ENCODE results near the gene INSL3. TPM values are rescaled to one million over a fixed set of nuclear protein-coding genes. Genes with fewer than 3 reads are reported as not detected.
"Not testable (repeated sequence)": the region's sequence is repeated elsewhere in the genome, so short reads cannot be mapped to it uniquely, and the experiment has no call there.

INSL3 gene
- polyA plus RNA-seq, 1 donor: 0.18 TPM

DNA sequence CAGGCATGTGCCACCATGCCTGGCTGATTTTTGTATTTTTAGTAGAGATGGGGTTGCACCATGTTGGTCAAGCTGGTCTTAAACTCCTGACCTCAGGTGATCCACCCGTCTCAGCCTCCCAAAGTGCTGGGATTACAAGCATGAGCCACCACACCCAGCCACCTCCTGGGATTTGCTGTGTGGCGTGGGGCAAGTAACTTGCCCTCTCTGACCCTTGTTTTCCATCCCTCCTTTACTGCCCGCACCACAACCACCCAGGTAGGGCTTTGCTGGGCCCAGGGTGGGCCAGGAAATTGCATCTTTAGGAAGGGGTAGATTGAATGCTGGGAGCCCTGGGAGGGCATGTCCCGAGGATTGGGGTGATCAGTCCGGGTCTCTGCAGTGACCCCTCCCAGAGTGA lies 37.6 kb downstream of the INSL3 start:
- DNase-seq: not testable (repeated sequence)

DNA sequence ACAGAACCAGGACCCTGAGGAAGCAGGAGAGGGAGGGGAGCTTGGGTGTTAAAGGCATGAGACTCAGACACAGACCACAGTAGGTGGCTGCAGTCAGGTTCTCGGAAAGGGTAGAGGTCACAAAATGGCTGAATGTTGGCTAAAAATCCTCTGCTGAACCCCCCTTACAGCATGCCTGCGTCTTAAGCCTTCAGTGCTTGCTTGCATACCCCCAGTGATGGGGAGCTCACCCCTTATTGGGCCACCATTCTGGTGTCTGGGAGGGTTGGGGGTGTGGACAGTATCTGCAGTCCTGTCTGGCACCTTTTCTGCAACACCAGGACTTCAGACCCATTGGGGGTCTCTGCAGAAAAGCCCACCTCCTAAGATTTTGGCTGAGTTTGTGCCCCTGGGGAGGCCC lies 40.5 kb downstream of the INSL3 start:
- DNase-seq: no peak

DNA sequence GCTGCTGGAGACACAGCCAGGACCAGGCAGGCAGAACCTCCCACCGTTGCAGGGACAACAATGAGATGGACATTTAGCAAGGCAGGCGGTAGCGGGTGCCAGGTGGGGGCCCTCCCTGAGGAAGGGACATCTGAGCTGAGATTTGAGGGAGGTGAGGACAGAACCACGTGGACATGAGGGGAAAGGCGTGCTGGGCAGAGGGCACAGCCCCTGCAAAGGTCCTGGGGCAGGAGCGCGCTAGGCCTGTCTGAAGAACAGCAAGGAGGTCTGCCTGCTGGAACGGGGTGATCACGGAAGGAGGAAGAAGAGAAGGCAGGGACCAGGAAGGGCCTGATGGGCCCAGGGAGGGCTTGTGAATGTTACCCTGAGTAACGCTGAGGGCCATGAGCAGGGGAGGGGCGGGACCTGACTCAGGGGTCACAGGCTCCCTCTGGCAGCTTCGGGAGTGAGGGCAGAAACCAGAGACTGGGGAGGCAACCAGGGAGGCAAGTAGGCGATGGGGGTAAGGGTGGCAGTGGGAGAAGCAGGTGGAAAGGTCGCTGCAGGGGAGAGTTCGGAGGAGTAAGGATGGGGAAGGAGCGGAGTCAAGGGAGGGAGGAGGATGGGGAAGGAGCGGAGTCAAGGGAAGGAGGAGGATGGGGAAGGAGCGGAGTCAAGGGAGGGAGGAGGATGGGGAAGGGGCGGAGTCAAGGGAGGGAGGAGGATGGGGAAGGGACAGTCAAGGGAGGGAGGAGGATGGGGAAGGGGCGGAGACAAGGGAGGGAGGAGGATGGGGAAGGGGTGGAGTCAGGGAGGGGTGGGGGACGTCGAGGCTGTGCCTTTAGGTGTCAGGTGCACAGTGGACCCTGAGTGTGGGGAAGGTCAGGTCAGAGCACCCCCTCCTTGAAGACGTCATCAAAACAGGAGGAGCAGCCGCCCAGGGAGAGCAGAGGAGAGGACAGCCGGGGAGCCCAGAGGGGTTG lies 42.1 kb downstream of the INSL3 start:
- peak; percentile 55 for DNase-seq

DNA sequence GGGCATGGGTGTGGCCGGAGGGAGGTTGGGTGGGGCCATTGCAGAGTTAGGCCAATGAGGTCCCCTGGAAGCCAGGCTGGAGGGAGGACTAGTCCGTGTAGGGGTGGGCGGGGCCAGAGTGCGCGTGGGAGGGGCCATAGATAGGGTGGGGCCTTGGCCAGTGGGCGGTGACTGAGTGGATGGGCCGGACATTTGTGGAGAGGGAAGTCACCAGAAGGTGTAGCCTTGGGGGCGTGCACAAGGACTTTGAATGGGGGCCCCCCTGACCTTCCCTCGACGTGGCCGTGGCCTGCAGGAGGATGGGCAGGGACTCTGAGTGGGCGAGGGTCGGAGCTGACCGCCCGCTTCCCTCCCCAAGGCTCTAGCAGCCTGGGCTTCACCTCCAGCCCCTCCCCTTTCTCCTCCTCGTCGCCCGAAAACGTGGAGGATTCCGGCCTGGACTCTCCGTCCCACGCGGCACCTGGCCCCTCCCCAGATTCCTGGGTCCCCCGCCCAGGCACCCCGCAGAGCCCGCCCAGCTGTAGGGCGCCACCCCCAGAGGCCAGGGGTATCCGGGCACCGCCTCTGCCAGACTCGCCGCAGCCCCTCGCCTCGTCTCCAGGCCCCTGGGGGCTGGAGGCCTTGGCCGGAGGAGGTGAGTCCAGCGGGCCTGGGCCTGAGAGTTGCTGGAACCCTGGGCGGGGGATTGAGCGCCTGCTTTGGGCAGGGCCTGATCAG lies 42.9 kb downstream of the INSL3 start:
- peak; percentile 27 for DNase-seq

DNA sequence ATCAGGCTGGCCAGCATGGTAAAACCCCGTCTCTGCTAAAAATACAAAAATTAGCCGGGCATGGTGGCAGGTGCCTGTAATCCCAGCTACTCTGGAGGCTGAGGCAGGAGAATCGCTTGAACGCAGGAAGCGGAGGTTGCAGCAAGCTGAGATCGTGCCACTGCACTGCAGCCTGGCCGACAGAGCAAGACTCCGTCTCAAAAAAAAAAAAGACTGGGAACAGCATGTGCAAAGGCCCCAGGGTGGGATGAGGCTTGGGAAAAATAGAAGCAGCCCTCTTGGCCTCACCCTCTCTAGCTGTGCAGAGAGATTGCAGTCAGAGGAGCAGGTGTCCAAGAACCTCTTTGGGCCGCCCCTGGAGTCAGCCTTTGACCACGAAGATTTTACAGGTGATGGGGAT lies 43.5 kb downstream of the INSL3 start:
- not testable (repeated sequence) for DNase-seq

DNA sequence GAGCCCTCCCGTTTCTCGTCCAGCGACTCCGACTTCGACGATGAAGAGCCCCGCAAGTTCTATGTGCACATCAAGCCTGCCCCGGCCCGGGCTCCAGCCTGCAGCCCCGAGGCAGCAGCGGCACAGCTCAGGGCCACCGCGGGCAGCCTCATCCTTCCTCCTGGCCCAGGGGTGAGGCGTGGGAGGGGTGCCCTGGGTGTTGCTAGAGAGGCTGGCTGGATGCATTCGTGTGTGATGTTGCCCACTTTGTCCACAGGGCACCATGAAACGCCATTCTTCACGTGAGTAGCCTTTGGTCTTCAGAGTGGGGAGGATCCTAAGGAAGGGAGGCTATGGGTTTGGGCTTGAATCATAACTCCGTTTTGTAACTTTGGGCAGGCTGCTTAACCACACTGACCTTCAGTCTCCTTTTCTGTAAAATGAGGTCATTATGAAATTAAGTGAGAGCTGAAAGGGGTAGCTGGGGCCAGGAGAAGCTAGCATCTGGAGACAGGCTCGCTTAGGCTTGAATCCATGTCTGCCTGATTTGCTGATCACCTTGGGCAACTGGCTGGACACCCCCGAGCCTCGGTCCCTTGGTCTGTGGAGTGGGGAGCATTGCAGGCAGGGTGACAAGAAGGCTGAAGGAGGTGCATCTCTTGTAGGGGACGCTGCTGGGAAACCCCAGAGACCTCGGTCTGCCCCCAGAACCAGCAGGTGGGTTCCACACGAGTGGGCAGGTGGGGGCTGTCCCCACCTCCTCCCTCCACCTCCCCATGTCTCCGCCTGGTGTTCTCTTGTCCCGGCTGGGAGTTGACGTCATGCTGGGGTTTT lies 45.1 kb downstream of the INSL3 start:
- DNase-seq: no peak

- DNase-seq: no peak
Measured at GRCh38 chr19:17775245-17775927, 45.9 kb downstream of the INSL3 start.

DNA sequence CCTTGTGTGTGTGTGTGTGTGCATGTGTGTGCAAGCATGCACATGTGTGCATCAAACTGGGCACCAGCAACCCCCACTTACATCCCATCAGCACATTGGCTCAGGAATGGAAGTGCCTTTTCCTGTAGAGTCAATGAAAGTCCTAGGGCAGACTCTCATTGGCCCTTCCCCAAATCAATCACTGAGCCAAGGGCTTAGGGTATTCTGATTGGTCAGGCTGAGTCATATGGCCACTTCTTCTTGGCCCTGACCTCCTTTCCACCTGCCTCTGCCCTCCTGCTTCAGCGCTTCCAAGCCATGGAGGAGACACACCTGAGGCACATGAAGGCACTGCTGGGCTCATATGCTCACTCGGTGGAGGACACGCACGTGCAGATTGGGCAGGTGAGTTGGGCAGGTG lies 49.1 kb downstream of the INSL3 start:
- no peak for DNase-seq

GRCh38 chr19:17770613-17771012 lies 50.7 kb downstream of the INSL3 start:
- DNase-seq: no peak

DNA sequence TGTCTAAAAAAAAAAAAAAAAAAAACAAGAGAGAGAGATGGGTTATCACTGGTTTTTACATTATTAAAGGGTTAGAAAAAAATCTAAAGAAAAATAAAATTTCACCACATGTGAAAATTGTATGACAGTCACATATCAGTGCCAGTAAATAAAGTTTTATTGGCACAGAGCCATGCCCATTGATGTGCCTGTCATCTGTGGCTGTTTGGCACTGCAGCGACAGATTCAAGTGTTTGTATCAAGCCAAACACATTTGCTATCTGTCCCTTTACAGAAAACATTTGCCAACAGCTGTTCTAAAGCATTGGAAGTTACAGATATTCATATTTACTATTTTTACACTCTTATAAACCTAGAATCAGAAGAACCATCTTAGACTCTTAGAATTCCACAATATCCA lies 53.8 kb downstream of the INSL3 start:
- no peak for DNase-seq

- DNase-seq: peak; percentile 72
Measured at GRCh38 chr19:17766543-17767131, 54.7 kb downstream of the INSL3 start.

Other genes starting within 250 kb of the INSL3 start
- 0.33 TPM for gene UNC13A, start 133.2 kb downstream of the INSL3 start, polyA plus RNA-seq (ENCODE audit: insufficient read length)
- 28.3 TPM for gene MAP1S, start 102.0 kb downstream of the INSL3 start, polyA plus RNA-seq (ENCODE audit: insufficient read length)
- gene FCHO1, start 70.0 kb downstream of the INSL3 start, polyA plus RNA-seq (ENCODE audit: insufficient read length): 1.6 TPM
- 8.7 TPM for gene B3GNT3, start 26.4 kb downstream of the INSL3 start, polyA plus RNA-seq (ENCODE audit: insufficient read length)
- gene JAK3, start 26.5 kb upstream of the INSL3 start, polyA plus RNA-seq (ENCODE audit: insufficient read length): 4.3 TPM
- gene RPL18A, start 38.4 kb upstream of the INSL3 start, polyA plus RNA-seq (ENCODE audit: insufficient read length): 759 TPM
- gene SLC5A5, start 50.4 kb upstream of the INSL3 start, polyA plus RNA-seq (ENCODE audit: insufficient read length): 0.12 TPM
- gene CCDC124, start 111.5 kb upstream of the INSL3 start, polyA plus RNA-seq (ENCODE audit: insufficient read length): 43.6 TPM
- gene KCNN1, start 145.6 kb upstream of the INSL3 start, polyA plus RNA-seq (ENCODE audit: insufficient read length): 5.6 TPM
- gene ARRDC2, start 186.7 kb upstream of the INSL3 start, polyA plus RNA-seq (ENCODE audit: insufficient read length): 2.3 TPM

Measured in left kidney (tissue), 2 donors.